GM19324 (cell line): ENCODE measurements around the gene CCNA2.

Source experiments
- ATAC-seq: cut with Tn5 transposase; IDR thresholded peaks from one replicate; pipeline ENCODE4 v1.9.1; 2021; ENCODE audit warnings: mild to moderate bottlenecking, moderate library complexity; ENCODE audit not compliant: unreplicated experiment, low FRiP score

CCNA2 gene

DNA sequence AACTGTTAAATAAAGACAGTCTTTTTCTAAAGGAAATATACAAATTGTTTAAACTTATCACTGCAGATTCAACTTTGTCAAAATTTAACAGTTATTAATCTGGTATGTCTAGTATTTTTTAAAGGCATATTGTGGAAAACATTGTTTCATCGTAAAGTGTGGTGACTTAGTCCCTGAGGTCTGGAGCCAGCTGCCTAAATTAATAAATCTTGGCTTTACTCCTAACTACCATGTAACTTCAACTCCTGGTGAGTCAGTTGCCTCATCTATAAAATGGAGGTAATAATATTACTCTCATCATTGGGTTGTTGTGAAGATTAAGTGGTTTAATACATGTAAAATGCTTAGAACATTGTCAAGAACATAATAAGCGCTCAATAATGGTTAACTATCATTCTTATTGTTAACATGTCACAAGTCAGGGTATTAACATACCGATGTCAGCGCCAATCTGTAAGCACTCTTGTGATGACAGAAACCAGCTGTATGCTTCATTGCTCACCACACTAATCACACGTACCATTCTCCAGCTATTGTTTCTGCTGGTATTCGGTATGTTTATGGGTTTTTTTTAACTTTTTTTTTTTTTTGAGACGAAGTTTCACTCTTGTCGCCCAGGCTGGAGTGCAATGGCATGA lies 44.6 kb downstream of the CCNA2 start:
- ATAC-seq, result no peak

DNA sequence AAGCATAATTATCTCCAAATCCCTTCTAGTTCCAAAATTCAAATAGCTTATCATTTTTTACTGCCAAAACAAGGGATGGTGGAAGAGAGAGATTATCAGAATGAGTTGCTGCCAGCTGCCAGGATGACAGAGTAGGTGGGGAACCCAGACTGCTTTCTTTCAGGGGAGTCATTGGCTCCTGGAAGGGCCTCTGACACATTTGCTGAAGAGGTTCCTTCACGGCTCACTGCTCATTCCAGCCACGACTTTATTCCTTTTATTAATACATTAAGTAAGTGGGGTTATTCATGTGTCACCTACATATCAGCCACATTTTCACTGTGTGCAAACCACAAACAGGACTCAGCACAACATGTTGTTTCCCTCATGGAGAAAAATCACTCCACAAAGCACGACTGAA lies 46.1 kb downstream of the CCNA2 start:
- no peak for ATAC-seq

DNA sequence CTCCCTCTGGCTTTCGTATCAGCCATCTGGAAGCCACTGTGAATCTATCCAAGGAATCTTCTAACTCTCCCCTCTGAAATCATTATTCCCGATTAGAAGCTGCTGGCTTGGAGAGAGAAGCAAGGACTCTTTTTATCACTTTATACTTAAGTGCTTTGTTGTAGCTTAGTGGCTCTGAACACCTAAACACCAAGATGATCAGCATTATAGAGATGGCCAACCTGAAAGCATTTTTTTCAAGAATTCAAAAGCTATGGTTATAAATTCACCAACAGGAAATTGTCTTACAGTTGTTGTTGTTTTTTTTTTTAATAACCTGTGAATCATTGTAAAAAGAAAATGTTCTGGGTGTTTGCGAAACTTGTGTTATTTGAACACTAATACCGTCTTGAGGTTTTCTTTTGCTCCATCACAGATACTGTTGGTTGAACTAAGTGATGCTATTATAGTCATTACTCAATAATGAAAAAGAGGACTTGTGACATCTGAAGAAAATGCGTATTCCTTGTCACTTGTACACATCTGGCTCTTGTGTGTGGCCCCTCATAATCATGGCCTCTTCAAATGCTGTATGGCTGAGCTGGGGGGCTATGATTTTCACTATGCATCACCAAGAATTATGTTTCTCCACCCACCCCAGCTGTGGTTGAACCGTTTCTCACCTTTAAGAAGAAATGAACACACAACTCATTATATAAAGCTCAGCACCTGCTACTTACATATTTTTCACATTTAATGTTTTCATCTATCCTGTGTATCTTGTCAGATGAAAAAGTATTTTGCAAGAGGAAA lies 46.9 kb downstream of the CCNA2 start:
- no peak for ATAC-seq

DNA sequence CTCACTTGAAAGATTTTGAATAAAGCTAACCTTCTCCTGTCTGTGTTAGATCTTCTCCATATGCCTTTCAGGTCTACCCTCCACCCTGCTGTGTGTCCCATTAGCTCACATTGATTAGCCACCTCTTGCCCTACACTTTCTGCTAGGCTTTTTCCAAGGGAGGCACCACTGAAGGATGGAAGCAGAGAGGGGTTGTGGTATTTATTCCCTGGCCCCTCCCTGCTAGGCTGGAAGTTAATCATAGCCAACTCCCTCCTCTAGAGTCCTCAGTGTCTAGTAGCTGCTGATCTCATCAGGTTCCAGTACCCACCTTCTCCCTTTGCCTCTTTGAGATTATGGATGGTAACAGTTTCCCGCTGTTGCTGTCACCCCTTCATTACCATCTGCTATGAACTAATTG lies 49.8 kb downstream of the CCNA2 start:
- ATAC-seq, result no peak

GRCh38 chr4:121771869-121772268 lies 51.8 kb downstream of the CCNA2 start:
- no peak for ATAC-seq

DNA sequence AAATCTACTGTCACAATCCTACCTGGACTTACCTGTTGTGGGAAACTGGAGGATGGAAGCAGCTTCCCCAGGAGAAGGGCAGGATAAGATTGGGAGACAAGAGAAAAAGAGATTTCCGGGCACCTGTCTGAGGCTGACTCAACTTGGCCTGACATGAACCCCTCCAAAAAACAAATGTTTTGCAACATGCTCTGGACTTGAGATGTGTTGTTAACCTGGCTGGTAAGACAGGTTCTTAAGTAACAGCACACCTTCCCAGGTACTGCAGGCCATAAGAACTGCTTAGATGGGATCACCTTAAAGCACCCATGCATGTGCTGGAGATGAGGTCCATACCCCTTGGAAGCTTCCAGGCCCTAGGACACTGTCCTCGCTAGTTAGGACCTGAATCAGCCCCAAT lies 54.3 kb downstream of the CCNA2 start:
- ATAC-seq, result no peak

DNA sequence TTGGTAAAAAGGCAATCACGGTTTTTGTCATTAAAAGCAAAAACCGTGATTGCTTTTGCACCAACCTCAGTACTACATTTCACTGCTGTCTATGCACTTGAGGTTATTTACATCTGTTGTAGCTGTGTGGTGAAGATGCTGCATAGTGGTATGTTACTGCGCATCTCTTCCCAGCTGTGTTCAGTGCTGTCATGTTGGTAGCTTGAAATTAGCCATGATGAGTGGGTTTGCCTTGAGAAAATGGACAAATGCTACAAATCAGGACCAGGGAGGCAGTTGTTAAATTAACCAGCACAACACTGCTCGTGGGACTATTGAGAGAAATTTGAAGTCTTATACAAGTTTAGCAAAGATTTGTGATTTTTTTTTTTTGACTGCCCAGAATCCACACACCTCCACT lies 56.5 kb downstream of the CCNA2 start:
- no peak for ATAC-seq
